GM21576 (cell line): Measurements from ENCODE around the gene USP19.

ENCODE experiments used
- ATAC-seq: cut with Tn5 transposase; IDR thresholded peaks from one replicate; pipeline ENCODE4 v1.9.1; 2021; ENCODE audit warnings: mild to moderate bottlenecking, moderate library complexity; ENCODE audit not compliant: unreplicated experiment

The USP19 gene, protein sequence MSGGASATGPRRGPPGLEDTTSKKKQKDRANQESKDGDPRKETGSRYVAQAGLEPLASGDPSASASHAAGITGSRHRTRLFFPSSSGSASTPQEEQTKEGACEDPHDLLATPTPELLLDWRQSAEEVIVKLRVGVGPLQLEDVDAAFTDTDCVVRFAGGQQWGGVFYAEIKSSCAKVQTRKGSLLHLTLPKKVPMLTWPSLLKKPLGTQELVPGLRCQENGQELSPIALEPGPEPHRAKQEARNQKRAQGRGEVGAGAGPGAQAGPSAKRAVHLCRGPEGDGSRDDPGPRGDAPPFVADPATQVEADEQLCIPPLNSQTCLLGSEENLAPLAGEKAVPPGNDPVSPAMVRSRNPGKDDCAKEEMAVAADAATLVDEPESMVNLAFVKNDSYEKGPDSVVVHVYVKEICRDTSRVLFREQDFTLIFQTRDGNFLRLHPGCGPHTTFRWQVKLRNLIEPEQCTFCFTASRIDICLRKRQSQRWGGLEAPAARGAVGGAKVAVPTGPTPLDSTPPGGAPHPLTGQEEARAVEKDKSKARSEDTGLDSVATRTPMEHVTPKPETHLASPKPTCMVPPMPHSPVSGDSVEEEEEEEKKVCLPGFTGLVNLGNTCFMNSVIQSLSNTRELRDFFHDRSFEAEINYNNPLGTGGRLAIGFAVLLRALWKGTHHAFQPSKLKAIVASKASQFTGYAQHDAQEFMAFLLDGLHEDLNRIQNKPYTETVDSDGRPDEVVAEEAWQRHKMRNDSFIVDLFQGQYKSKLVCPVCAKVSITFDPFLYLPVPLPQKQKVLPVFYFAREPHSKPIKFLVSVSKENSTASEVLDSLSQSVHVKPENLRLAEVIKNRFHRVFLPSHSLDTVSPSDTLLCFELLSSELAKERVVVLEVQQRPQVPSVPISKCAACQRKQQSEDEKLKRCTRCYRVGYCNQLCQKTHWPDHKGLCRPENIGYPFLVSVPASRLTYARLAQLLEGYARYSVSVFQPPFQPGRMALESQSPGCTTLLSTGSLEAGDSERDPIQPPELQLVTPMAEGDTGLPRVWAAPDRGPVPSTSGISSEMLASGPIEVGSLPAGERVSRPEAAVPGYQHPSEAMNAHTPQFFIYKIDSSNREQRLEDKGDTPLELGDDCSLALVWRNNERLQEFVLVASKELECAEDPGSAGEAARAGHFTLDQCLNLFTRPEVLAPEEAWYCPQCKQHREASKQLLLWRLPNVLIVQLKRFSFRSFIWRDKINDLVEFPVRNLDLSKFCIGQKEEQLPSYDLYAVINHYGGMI (N-terminal part only)

DNA sequence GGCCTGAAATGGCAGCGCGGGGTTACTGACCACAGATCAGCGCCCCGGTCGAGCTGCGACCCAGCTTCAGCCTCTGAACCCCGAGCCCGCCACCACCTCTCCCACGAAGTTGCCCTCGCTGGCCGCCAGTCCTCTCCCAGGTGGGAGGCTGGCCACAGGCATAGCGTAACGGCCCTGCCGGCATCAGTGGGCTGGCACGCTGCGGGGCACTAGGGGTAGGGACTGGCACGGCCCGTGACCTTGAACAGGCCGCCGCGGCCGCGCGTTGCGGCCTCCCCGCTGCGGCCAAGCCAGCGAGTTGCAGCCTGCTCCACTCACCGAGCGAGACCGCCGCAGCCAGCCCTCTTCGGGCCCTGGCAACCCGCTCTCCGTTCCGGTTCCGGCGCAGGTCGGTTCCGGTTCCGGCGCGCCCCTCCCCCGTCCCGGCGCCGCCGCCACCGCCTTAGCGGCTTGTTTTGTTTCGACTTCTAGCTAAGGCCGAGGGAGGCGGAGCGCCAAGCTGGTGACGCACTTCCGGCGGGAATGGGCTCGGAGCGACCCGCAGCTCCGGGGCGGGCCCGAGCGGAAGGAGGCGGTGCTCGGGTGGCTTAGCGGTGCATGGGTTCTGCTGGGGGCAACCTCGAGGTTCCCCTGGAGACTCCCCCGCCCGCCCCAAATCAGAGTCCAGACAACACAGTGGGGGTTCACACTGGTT, at the start of gene USP19:
TSS of gene USP19 (minus strand) at position 386 of the 694 bp plus-strand sequence. CDS start 1,678 bp downstream, outside the sequence.
- ATAC-seq, result peak; percentile 88

DNA sequence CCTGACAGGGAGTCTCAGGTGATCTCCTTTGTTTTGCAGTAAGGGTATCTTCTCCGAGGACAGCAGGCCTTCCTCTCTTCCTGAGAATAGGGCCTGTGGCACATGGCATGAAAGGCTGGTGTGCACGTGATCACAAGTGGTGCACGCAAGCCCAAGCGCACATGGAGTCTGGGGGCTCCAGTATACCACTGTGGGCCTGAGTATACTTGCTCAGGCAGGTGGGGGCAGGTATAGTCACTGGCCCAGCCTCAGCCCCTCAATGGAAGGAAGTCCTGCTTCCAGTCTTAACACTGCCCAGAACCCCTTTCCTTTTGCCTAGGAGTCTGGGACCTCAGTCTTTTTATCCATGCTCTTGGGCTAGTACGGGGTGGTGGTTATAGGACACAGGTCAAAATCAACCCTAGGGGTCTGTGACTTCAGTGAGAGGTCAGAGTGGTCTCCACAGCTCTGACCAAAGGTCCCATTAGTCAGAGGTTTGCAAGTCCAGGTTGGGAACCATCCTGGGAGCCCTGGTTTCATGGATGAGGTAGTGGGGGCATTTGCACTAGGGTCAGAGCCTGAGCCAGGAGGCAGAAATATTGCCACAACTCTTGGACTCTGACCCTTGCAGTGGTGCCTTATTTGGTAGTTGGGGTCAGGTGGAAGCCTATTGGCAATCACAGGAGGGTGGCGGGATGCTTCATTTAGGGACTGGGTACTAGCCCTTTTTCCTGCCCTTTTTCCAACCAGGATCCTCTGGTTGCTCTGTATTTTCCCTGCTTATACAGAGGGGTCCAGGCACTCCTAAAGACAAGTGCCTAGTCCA, 46.3 kb upstream of the USP19 start:
- no peak for ATAC-seq

DNA sequence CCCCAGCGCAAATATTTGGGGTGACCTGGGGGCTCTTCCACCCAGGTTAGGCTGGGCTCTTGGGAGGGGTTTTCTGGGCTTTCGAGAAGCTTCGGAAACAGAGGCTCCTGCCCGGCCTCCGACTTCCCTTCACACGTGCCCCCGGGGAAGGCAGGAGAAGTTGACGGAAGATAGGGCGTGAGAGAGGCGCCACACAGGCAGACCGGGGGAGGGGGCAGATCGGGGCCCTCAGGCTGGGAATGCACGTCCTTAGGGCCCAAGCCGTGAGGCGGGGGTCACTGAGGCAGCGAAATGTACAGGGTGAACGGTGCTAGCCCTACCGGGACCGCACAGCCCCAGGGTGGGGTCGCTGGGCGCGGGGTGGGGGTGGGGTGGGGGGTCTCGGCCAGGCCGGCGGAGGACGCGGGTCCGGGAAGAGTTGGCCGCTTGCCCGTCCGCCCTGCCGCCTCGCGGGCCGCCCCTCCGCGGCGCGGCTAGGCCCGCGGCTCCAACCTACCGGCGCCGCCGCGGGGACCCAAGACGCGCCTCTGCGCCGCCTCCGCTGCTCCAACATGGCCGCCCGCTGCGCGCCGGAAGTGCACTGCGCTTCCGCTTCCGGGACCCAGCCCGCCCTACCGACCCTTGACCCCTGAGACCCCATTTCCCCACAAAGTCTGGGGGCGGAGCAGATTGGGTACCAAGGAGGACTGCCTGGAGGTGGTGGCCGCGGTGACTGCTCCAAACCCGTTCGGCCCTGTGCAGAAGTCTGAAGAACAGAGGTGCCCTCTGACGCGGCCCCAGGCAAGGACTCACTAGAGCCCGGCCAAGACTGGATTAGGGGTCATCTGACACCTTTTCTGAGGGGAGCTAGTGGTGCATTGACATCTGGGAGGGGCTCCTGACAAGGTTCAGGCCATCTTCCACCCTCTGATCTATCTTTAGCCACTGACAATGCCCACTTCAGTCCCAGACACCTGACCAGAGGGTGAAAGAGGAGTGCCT, 45.4 kb upstream of the USP19 start, which contains the start of gene CCDC71:
TSS of gene CCDC71 (minus strand) at position 561 of the 981 bp plus-strand sequence. CDS start 2,123 bp downstream, outside the sequence.
- peak; percentile 67 for ATAC-seq

DNA sequence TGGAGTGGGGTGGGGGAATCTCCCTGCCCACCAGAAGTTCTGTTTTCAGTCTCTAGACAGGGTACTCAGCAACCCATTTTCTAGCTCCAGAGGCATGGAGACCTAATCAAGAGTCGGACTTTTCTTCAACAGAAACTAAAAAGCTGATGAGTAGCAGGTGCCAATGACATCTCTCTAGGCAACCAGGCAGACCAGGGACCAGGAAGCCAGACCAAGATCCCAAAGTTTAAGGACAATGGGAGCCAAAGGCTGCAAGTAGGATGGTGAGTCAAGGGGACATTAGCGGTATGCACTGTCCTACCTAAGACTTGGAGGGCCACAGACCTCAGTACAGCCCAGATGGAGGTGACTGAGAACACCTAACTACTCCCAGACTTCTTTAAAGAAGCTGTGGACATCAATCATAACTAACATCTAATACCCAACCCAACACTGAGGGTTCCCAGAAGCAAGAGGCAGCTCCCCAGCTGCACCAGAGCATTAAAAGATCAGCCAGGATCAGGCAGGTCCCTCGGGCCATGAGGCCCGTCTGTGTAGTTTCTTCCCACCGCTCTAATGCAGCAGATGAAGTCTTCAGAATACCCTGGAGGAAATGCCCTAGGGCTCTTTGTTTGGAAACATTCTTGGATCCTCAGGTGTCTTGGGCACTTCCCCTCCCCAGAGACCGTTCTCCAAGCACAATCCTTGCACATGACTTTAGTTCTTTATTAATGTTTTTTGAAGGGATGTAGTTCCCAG, 44.5 kb upstream of the USP19 start:
- no peak for ATAC-seq

DNA sequence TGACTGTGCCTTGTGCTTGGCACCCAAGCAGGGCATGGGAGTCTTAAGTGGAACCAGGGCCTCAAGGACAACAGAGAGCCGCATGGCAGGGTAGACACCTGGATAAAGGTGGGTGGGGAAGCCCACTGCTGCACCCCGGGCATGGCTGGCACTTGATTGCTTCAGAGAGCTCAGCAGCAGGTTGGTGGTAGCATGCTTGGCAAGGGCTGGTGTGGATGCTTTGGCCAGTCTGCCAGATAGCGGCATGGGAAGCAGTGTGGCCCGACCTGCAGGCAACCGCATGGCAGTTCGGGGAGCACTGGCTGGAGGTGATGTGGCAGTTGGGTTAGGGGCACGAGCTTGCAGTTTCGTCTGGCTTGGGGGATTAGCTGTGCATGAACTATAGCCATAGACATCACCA, 43.0 kb upstream of the USP19 start:
- ATAC-seq, result no peak

DNA sequence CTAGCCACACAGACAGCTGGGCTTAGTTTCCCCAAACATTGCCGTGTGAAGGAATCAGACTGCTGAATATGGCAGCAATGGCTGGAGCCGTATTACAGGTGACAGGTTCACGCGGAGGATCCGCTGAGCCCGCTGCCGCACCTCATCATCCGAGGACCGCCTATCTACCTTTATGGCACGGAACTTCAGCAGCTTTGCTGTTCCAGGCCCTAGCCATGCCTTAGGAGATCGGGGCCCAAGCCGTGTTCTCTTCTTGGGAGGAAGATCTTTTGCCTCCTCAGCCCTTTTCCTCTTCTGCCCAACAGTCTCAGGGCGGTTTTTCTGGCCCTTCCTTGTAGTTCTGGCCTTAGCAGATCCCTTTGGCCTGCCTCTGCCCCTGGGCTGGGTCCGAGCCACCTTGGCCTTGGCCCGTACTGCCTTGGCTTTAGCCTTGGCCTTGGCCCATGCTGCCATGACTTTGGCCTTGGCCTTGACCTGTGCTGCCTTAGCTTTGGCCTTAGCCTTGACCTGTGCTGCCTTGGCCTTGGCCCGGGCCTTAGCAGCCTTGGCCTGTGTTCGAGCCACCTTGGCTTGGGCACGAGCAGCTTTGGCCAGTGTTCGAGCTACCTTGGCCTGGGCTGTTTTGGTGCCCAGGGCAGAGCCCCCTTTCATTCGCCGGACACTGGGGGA, 42.3 kb upstream of the USP19 start:
- ATAC-seq, result no peak

DNA sequence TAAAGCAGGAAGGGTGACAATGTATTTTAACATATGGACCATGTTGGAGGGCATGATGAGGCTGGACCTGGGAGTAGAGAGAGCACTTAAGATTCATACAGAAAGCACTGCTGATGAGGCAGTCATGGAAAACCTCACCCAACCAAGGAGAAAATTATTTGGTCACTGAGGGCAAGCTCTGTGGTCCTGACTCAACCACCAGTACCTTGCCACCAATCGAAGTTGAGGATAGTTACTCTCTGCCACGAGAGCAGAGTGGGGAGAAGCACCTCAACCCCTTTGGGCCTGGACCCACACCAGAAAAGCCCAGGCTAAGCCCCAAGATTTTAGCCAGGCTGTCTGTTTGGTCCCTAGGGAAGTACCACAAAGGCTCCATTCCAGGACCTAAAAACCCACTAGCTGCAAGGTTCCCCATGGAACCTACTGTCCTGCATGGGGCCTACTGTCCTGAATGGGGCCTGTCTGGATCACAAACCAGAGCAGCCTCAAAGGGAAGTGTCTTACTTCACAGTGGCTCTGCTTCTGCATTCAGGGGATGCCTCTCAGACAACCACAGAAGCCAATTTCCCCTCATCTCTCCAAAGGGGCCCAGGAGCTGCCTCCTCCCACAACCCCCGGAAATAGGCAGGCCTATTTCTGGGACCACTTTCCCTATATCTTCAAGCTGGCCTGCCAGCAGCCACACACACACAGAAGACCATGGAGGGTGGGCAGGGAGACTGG, 41.3 kb upstream of the USP19 start:
- no peak for ATAC-seq

DNA sequence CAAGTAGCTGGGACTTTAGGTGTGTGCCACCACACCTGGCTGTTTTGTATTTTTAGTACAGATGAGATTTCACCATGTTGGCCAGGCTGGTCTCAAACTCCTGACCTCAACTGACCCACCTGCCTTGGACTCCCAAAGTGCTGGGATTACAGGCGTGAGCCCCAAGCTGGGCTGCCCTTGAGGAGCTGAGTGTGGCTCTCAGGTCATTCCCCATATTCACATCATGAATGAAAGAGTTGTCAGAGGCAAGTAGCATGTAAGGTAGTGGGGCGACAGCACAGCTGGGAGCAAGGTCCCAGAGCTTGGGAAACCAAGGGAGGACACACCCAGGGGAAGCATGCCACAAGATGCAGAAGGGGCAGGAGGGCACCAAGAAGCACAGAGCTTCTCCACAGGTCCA, 40.6 kb upstream of the USP19 start:
- no peak for ATAC-seq

DNA sequence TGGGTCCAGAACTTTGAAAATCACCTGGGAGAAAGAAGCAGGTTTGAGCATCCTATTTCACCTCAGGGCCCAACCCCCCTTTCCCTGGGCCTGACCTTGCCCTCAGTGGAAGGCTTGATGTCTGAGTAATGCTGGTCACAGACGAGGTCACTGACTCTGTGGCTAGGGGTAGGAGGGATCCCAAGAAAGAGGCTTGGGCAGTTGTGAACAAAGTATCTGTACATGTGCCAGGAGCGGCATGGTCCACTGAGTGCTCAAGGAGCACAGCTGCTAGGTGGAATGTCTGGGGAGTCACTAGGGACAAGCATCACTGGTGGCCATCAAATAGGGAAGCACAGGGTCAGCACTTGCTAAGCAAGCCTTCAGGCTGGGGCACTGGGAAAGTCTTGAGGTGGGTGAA, 38.2 kb upstream of the USP19 start:
- no peak for ATAC-seq

DNA sequence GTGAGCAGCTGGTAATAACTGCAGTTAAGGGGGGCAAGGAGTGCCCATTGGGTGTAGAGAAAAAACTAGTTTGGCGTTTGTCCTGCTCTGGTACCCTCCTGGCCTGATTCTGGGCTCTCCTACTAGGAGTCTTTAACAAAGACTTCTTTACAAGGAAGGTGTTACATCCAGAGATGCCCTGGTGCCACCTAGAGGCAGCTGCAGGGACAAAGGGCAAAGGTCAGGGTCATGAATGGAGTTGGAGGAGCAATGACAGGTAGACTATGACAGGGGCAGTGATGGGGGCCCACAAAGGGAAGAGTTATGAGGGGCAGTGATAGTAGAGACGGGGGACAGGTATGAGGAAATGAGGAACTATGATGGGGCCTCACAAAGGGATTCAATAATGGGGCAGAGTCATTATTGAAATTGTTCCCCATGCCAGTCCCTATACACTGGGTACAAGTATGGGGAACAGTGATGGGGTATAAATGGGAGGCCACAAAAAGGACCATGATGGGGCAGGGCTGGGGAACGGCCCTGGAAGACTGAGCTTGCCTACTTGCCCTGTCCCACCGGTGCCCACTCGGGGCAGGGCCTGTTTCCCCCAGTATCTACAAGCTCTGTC, 37.6 kb upstream of the USP19 start:
- no peak for ATAC-seq

DNA sequence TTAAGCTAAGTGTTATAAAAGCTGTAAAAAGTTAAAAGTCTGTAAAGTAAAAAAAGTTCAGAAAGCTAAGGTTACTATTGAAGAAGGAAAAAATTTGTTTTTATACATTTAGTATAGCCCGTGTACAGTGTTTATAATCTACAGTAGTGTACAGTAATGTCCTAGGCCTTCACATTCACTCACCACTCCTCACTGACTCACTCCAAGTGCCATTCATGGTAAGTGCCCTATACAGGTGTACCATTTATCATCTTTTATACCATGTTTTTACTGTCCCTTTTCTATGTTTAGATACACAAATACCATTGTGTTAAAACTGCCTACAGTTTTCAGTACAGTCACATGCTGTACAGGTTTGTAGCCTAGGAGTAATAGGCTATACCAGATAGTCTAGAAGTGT, 36.7 kb upstream of the USP19 start:
- no peak for ATAC-seq

DNA sequence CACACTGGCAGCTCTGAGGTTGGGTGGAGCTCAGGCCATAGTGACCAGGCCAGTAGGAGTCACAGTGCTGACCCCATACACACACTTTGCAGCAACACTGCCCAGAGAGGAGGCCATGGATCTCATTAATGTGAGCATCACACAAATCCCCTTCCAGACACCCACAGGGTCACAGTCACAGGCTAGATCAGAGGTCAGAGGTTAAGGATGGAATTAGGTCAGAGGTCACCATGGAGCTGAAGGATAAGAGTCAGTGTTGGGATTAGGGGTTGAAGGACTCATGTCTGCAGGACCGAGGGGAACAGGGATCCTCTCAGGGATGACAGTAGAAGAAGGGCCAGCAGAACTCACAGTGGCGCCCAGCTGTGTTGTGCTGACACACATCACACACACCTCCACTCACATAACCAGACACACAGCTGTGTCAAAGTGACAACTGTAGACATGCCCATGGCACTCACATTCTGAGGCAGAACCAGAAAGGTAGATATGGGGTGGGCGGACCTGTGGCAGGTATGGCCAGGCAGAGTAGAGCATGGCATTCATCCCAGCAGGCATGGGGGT, 32.8 kb upstream of the USP19 start:
- no peak for ATAC-seq

DNA sequence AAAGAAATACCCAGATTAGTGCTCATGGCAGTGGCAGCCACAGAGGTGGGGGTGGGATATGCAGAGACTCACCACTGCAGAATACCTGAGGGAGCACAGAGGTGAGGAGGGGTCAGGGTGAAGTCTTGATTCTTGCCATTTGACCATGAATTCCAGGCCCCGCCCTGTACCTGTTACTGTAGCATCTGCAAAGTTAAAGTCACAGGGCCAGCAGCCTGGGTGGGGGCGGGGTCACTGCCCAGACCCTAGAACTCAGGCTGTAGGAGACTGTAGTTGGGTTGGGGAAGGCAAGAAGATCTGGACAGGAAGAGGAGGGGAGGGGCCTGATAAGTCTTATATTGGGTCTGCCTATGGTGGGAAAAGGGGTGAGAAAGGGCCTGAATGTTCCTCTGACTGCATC, 31.0 kb upstream of the USP19 start:
- no peak for ATAC-seq

DNA sequence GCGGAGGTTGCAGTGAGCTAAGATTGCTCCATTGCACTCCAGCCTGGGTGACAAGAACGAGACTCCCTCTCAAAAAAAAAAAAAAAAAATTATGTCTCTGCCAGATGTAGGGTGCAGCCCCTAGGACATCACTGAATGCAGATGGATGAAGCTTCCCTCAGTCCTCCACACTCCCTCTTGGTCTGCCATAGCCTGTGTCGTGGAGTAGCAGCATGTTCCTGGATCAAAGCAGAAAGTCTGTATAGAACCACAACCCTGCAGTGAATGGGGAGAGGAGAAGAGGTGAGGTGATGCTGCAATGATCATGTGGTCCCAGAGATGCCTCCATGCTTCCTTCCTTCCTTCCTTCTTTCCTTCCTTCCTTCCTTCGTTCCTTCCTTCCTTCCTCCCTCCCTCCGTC, 27.5 kb upstream of the USP19 start:
- ATAC-seq, result no peak

DNA sequence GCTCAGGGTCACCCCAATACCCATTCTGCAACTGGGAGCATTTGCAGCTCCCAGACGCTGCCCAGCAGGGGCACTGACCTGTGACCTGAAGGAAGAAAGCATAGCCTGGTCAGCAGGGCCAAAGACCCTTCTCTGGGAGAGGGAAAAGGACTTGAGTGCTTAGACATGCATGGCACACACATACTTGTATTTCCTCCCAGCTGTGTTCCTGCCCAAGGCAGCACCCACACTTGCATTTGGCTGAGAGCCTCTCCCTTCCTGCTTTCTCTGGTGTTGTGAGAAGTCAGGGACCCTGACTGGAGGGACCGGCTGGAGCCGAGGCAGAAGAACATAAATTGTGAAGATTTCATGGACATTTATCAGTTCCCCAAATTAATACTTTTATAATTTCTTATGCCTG, 19.5 kb upstream of the USP19 start:
- ATAC-seq, result no peak

DNA sequence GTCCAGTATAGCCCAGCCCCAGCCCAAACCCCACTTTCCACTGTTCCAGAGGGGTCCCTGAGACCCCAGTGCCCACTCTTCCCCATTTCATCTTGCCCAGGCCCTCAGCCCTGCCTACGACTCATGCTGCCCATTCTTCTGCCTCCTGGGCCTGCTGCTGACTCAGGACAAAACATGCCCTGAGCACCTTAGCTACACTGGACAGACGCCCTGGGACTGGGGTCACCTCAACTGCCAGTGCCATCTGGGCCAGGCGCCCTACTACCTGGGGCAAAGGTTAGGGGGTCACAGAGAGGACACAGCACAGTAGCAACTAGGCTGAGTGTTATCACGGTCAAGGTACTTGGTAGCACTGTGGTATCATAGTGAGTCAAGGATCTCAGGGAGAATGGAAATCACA, 14.9 kb upstream of the USP19 start:
- no peak for ATAC-seq
